ENCODE results near the gene PTPRT. TPM values are rescaled to one million over a fixed set of nuclear protein-coding genes. Genes with fewer than 3 reads are reported as not detected.

The PTPRT gene
- total RNA-seq, 1 experiment from 2014 or later, result not detected

DNA sequence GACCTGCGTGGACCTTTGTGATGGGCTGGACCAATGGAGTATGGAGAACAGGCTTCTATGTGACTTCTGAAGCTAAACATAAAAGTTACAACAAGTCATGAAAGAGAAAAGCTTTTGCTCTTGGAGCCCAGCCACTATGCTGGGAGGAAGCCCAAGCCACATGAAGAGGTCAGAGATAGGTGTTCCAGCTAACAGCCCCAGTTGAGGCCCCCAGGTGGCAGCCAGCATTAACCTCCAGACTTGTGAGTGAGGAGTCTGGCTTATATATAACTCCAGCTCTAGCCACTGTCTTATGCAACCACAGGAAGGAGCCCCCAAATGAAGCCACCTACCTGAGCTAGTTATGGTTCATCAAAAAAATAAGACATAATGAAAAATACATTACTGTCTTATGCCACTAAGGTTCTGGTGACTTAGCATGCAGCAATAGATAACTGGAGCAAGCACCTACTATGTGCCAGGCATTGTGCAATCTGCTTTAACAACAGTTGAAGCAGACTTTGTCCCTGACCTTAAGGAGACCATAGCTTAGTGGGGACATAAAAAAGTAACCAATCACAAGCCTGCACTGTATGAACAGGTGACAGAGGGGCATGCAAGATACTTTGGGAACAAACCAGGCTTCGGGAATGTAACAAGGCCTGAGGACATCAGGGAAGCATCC lies 599.6 kb downstream of the PTPRT start:
- CTCF ChIA-PET, result interaction anchor here (0.6 to 2.0 kb wide), 4 partner anchors 15 to 159 kb away, joined by 3 to 8 read pairs (median 3); no protein-coding TSS in a partner anchor
- peaks cover 3% of the 10 kb centered on the region for H3K9me3 Mint-ChIP-seq (ENCODE audit: low read depth, unreplicated experiment)

DNA sequence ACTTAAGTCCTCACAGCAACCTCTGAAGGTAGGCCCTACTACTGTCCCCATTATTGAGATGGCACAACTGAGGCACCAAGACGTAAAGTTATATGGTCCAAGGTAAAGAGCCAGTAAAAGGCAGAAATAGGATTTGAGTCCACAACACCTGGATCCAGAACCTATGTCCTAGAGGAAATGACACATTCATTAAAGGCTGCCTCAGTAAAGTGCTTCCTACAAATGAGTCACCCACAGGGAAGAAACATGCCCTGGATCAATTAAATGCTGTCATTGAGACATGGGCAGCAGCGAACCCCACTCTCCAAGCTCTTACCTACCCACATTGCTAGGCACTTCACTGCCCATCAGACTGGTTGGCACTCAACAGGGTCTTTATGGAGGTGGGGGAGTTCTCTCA lies 600.9 kb downstream of the PTPRT start:
- no peak overlapping the region for H3K4me3 Mint-ChIP-seq (ENCODE audit: low read depth, unreplicated experiment)
- H3K27ac Mint-ChIP-seq (ENCODE audit: unreplicated experiment), result no peak overlapping the region
- no peaks in the 10 kb centered on the region for H3K36me3 Mint-ChIP-seq (ENCODE audit: insufficient read depth, unreplicated experiment)
- intact Hi-C loops (cut with micrococcal nuclease; ENCODE audit: unreplicated experiment), result no loop called here
- no TSS peak for BruUV-seq (replicated peaks)
- no peaks in the 10 kb centered on the region for H3K27me3 Mint-ChIP-seq (ENCODE audit: unreplicated experiment)
- DNase-seq, result no peak
- CTCF ChIA-PET, result interaction anchor here (1.0 to 2.0 kb wide), 3 partner anchors 16 to 90 kb away, joined by 3 to 8 read pairs (median 3); no protein-coding TSS in a partner anchor
- TF ChIP-seq, protein P1, sequence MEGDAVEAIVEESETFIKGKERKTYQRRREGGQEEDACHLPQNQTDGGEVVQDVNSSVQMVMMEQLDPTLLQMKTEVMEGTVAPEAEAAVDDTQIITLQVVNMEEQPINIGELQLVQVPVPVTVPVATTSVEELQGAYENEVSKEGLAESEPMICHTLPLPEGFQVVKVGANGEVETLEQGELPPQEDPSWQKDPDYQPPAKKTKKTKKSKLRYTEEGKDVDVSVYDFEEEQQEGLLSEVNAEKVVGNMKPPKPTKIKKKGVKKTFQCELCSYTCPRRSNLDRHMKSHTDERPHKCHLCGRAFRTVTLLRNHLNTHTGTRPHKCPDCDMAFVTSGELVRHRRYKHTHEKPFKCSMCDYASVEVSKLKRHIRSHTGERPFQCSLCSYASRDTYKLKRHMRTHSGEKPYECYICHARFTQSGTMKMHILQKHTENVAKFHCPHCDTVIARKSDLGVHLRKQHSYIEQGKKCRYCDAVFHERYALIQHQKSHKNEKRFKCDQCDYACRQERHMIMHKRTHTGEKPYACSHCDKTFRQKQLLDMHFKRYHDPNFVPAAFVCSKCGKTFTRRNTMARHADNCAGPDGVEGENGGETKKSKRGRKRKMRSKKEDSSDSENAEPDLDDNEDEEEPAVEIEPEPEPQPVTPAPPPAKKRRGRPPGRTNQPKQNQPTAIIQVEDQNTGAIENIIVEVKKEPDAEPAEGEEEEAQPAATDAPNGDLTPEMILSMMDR (IDR thresholded peaks at IDR 0.05; ENCODE audit: unreplicated experiment), result no peak
- no peaks in the 10 kb centered on the region for H3K4me1 Mint-ChIP-seq (ENCODE audit: low read depth, unreplicated experiment)
- H3K9me3 Mint-ChIP-seq (ENCODE audit: low read depth, unreplicated experiment), result peaks cover 4% of the 10 kb centered on the region

More for the DNA sequence above, 599.6 kb downstream of the PTPRT start:
- Mint-ChIP-seq H3K27me3 (ENCODE audit: unreplicated experiment) (no peaks in the 10 kb centered on the region), H3K27ac (ENCODE audit: unreplicated experiment) (no peak overlapping the region), H3K36me3 (ENCODE audit: insufficient read depth, unreplicated experiment) (no peaks in the 10 kb centered on the region), H3K4me3 (ENCODE audit: low read depth, unreplicated experiment) (no peak overlapping the region), H3K4me1 (ENCODE audit: low read depth, unreplicated experiment) (no peaks in the 10 kb centered on the region)
- TF ChIP-seq, protein P1 (IDR thresholded peaks at IDR 0.05; ENCODE audit: unreplicated experiment), result no peak
- DNase-seq, result no peak
- no TSS peak for BruUV-seq (replicated peaks)
- intact Hi-C loops (cut with micrococcal nuclease; ENCODE audit: unreplicated experiment), result no loop called here

DNA sequence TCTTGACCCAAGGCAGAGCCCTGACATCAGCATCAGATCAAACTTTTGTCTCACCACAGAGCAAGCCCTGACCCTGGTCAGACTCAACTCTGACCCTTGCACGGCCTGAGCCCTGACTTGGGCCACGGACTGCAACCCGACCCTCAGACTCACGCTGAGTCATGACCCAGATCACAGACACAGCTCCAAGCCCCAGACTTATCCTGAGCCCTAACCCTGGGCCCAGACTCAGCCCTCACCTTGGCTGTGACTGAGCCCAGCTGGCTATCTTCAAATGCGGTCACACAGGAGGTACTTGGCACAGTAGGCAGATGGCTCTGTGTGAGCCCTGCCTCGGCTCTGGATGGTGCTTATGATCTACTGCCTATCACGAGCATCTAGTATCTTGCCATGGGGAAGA lies 602.3 kb downstream of the PTPRT start:
- DNase-seq, result no peak
- Mint-ChIP-seq H3K36me3 (ENCODE audit: insufficient read depth, unreplicated experiment) (no peaks in the 10 kb centered on the region), H3K4me3 (ENCODE audit: low read depth, unreplicated experiment) (no peak overlapping the region), H3K27me3 (ENCODE audit: unreplicated experiment) (no peaks in the 10 kb centered on the region), H3K27ac (ENCODE audit: unreplicated experiment) (no peak overlapping the region), H3K4me1 (ENCODE audit: low read depth, unreplicated experiment) (no peaks in the 10 kb centered on the region), H3K9me3 (ENCODE audit: low read depth, unreplicated experiment) (peaks cover 2% of the 10 kb centered on the region)
- CTCF ChIA-PET, result no interaction called here
- BruUV-seq (replicated peaks), result no TSS peak
- intact Hi-C loops (cut with micrococcal nuclease; ENCODE audit: unreplicated experiment), result no loop called here
- TF ChIP-seq, protein P1 (IDR thresholded peaks at IDR 0.05; ENCODE audit: unreplicated experiment), result no peak

DNA sequence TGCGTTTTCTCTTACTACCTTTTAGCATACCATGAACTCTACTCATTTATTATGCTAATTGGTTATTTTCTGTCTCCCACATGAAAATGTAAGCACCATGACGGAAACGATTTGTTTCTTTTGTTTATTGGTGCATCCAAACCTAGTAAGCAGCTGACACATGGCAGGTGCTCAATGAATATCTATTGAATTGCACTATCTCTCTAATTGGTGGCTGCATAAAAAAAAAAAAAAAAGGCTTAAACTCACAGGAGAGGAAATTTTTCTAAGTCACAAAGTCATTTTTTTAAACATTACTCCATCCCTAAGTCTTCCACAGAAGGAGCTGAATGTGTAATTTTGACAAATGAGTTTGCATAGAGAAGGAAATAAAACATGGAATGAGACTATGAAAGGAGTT lies 608.4 kb downstream of the PTPRT start:
- H3K36me3 Mint-ChIP-seq (ENCODE audit: insufficient read depth, unreplicated experiment), result no peaks in the 10 kb centered on the region
- peaks cover 10% of the 10 kb centered on the region for H3K9me3 Mint-ChIP-seq (ENCODE audit: low read depth, unreplicated experiment)
- no peak for DNase-seq
- TF ChIP-seq, protein P1 (IDR thresholded peaks at IDR 0.05; ENCODE audit: unreplicated experiment), result no peak
- H3K27ac Mint-ChIP-seq (ENCODE audit: unreplicated experiment), result no peak overlapping the region
- no peaks in the 10 kb centered on the region for H3K27me3 Mint-ChIP-seq (ENCODE audit: unreplicated experiment)
- no peaks in the 10 kb centered on the region for H3K4me1 Mint-ChIP-seq (ENCODE audit: low read depth, unreplicated experiment)
- H3K4me3 Mint-ChIP-seq (ENCODE audit: low read depth, unreplicated experiment), result no peak overlapping the region
- intact Hi-C loops (cut with micrococcal nuclease; ENCODE audit: unreplicated experiment), result no loop called here
- BruUV-seq (replicated peaks), result no TSS peak
- CTCF ChIA-PET, result no interaction called here
